ENCODE data around the gene LDLRAD3.

- no peak for TF ChIP-seq CTCF (IDR thresholded peaks at IDR 0.05)
- TF ChIP-seq POLR2A (IDR thresholded peaks at IDR 0.05): no peak
These were observed 195.9 kb downstream of the LDLRAD3 start for GRCh38 chr11:36139767-36140166.

Measured in uterus (tissue), 2 donors.